GM10266 (cell line): Measurements from ENCODE around the gene DCUN1D2.

Source experiments
- DNase-seq: peaks from one replicate; pipeline ENCODE4 v3.0.0; 2012; ENCODE audit errors: extremely low spot score
- TF ChIP-seq, protein P1 (sequence below): IDR thresholded peaks from 2 replicates; pipeline ENCODE4 v1.5.1; 2012; ENCODE audit warnings: mild to moderate bottlenecking, low read depth; ENCODE audit not compliant: control insufficient read depth, insufficient read depth; ENCODE audit errors: missing control alignments

The DCUN1D2 gene

DNA sequence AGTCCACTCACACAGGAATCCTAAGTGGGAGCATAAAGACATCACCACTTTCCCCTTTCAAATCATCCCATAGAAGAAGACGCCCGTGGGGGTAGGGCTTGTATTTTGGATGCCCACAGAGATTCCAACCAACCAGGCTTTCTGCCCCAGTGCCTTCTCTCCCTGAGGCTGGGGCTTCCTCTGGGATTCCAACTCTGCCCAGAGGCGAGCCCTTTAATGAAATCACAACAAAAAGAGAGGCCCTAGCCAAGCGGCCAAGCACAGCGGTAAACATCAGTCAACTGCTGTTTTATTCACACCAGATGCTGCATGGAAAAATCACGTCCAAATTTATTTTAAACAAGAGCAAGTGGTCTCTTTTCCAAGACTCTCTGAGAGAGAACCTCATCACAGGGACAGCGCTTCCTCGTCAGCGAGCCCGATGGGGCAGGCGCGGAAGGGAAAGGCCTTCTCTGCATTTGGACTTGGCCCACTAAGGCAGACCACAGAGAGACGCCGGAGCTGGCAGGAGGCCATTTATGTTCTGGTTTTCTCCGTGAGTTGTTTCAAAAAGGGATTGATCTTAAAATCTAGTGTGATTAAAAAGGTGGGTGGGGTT, 68.7 kb downstream of the DCUN1D2 start:
- TF ChIP-seq, protein P1, sequence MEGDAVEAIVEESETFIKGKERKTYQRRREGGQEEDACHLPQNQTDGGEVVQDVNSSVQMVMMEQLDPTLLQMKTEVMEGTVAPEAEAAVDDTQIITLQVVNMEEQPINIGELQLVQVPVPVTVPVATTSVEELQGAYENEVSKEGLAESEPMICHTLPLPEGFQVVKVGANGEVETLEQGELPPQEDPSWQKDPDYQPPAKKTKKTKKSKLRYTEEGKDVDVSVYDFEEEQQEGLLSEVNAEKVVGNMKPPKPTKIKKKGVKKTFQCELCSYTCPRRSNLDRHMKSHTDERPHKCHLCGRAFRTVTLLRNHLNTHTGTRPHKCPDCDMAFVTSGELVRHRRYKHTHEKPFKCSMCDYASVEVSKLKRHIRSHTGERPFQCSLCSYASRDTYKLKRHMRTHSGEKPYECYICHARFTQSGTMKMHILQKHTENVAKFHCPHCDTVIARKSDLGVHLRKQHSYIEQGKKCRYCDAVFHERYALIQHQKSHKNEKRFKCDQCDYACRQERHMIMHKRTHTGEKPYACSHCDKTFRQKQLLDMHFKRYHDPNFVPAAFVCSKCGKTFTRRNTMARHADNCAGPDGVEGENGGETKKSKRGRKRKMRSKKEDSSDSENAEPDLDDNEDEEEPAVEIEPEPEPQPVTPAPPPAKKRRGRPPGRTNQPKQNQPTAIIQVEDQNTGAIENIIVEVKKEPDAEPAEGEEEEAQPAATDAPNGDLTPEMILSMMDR, result no peak
- no peak for DNase-seq

DNA sequence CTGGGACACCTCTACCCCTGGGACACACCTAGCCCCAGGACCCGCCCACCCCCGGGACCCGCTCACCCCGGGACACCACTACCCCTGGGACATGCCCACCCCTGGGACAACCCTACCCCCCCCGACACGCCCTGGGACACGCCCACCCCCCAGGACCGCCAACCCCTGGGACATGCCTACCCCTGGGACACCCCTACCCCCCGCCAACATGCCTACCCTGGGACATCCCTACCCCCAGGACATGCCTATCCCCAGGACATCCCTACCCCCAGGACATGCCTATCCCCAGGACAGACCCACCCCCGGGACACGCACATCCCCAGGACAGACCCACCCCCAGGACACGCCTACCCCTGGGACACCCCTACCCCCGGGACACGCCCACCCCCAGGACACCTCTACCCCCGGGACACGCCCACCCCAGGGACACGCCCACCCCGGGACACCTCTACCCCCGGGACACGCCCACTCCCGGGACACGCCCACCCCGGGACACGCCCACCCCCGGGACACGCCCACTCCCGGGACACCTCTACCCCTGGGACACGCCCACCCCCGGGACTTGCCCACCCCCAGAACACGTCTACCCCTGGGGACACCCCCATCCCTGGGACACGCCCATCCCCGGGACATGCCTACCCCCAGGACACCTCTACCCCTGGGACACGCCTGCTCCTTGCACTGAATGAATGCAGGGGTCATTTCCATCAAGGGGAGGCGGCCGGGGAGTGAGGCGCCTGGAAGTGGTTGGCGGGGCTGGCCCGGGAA, 69.5 kb downstream of the DCUN1D2 start:
- no peak for DNase-seq
- TF ChIP-seq, protein P1, result no peak

DNA sequence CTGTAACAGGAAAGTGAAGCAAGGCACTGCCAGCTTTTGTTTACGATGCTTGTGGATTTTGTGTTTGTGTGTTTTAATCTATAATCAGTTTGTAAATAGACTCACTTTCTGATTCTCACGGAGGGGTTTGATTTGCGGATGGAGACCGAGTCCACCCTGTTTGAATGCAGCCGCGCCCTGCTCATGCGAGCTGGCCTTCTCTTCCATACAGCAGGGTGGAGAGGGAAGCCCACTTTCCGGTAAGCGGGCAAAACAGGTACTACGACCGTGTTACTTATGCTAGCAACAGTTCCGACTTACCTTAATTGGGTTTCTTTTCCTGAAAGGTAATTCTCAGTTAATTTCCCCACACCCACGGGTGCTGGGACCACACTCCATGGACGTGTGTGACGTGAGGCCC, 70.3 kb downstream of the DCUN1D2 start:
- TF ChIP-seq, protein P1, result no peak
- no peak for DNase-seq

DNA sequence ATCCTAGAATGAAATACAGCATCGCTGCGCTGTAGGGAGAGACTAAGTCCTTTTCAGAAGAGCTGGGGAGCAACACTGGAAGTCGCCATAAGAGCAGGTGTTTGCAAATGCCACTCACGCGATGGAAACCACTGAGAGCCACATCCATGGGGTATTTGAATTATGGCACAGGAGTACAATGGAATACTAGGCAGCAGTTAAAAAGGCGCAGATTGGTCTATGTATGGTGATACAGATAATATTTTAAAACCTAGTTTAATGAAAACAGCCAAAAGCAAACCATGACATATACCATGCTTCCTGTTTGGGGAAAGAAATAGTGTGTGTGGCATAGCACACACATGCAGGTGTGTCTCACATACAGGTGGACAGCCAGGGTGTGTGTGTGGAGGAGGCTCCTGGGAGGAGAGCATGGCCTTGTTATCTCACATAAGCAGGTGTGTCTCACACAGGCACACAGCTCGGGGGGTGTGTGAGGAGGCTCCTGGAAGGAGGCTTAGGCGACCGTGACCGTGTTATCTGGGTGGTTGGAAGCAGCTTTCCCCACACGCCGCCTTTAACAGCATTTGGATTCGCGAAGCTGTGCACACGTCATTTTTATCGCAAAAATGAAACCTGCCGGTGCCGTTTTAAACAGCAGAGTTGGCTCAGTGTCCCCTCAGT, 70.8 kb downstream of the DCUN1D2 start:
- TF ChIP-seq, protein P1, result no peak
- no peak for DNase-seq

DNA sequence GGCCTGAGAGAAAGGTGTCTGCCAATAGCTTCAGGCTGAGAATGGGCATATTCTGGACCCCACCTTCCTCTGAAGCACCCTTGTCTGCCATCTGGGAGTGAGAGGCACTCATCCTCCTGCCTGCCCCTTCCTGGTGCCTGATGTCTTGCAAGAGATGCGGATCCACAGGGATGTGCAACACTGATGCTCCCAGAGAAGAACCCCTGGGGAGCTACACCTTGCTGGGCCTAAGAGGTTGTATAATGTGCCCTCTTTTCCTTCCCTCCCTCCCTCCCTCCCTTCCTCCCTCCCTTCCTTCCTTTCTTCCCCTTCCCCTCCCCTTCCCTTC, 71.8 kb downstream of the DCUN1D2 start:
- no peak for DNase-seq
- TF ChIP-seq, protein P1, result no peak

DNA sequence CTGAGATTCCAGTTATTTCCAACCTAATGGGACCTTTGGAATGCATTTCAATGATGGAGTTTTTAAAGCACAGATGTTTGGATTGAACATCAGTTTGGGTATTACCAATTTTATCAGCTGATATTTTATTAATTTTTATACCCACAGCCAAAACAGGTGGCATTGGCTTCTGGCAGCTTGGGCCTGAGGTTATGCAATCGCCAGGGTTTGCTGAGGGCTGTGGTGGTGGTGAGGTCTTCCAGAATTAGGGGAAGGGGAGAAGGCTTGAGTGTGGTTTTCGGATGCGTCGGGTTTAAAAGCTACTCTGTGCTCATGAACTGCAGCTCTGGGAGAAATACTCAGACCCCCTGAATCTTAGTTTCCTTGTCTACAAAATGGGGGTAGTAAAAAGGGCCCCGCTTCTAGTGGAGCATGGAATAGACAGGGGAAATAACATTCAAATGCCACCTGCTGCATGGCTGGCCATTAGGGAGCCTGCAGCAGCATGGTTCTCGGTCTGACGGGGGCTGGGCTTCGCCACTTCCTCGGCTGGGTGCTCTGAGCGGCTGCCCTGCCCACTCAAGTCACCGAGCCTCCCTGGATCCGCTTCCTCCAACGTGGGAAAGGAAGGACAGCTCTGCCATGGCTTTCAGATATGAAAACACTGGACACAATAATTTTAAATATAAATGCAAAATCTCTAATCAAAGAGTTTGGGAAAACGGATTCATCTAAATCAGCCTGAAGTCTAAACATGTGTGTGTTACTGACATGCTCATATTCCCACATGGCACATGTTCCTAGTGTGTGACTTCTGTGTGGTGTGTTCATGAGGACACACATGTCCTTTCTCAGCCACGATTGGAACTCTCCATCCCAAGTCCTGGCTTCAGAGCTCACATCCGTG, 72.4 kb downstream of the DCUN1D2 start:
- TF ChIP-seq, protein P1, result no peak
- DNase-seq, result no peak
